Islet precursor cell (in vitro differentiated cells): ENCODE measurements around the gene AP5S1.
"Not testable (repeated sequence)": the region's sequence is repeated elsewhere in the genome, so short reads cannot be mapped to it uniquely, and the experiment has no call there.

ENCODE experiments used
- DNase-seq: peaks from one replicate; pipeline ENCODE4 v3.0.0-alpha.2; 2018

Gene AP5S1

DNA sequence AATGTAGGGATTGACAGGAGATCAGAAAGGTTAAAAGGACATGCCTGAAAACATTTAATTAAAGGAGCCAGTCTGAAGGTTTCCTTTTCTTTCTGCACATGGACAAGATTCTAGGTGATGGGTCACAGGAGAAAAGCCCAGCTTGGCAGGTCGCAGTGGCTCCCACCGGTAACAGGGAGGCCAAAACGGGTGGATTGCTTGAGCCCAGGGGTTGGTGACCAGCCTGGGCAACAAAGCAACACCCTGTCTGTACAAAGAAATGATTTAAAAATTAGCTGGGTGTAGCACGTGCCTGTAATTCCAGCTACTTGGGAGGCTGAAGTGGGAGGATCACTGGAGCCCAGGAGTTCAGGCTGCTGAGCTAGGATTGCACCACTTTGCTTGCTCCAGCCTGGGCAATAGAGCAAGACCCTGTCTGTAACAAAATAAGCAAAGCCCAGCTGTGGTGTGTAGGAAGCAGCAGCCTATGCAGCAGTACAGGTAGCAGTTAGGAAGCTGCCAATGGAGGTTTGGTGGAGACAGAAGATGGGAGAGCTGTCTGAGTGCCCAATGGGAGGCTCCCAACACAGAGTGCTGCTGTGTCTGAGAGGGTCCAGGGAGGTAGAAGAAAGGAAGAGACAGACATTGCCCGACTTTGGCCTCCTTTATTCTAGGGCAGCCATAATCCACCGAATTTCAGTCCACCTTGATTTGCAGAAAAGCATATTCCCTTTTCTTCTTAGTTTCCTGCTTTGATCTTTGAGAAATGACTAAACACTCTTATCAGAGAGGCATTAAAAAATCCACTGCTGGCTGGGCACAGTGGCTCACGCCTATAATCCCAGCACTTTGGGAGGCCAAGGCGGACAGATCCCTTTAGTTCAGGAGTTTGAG lies 7.1 kb upstream of the AP5S1 start:
- DNase-seq = no peak

DNA sequence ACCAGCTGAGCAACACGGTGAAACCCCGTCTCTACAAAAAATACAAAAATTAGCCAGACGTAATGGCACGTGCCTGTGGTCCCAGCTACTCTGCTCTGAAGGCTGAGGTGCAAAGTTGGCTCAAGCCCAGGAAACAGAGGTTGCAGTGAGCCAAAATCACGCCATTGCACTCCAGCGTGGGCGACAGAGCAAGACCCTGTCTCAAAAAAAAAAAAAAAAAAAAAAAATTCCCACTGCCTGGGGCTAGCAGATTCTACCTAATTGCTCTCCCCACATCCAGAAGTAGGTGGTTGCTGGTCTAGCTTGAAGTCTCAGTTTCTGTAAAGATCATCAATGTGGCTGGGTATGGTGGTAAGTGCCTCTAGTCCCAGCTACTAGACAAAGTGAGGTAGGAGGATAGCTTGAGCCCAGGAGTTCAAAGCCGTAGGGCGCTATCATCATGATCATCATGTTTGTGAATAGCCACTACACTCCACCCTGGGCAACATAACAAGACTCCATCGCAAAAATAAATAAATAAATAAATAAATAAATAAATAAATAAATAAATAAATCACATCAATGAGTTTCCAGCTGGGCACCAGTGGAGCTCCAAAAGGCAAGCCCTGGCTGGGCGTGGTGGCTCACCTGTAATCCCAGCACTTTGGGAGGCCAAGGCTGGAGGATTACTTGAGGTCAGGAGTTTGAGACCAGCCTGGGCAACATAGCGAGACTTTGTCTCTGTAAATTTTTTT lies 6.3 kb upstream of the AP5S1 start:
- no peak for DNase-seq

DNA sequence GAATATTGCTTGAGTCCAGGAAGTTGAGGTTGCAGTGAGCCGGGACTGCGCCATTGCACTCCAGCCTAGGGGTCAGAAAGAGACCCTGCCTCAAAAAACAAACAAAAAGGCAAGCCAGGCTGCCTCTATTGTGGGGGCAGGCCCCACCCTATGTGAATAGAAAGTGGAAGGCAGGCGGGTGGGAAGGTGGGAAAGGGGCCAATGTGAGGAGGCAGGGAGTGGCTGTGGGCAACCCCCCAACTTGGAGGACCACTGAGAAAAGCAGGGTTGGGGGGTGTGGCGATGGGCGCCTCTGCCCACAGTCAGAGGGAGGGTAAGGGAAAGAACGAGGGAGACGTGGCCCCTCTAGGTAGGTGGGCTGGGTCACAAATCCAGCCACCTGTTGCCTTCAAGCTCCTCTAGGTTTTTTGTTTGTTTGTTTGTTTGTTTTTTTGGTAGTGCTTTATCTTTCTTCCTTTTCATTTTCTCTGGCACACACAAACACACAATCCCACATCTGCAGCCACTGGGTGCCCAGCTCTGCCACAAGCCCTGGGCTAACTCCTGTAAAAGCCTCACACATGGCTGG lies 5.3 kb upstream of the AP5S1 start:
- no peak for DNase-seq

DNA sequence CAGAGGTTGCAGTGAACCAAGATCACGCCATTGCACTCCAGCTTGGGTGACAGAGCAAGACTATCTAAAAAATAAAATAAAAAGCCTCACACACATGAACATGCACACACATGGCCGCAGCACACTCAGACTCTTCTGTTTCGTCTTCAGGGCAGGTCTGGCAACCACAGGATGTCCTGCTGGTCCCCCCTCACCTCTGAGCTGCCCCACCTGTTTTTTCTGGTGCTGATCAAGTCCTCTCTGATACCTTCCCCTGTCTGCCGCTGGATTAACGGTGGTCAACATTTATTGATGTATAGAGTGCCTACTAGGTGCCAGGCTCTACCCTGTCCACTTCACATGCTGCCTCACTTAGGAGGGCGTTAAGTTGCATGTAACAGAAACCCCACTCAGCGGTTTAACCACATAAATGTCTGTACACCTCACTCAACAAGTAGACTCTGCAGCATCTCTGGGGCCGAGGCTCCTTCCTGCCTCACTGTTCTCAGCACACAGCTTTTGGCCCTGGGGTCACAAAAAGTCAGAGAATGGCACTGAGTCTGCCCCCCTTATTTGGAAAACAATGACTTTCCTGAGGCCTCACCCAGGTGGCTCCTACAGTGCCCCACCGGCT lies 4.5 kb upstream of the AP5S1 start:
- no peak for DNase-seq

DNA sequence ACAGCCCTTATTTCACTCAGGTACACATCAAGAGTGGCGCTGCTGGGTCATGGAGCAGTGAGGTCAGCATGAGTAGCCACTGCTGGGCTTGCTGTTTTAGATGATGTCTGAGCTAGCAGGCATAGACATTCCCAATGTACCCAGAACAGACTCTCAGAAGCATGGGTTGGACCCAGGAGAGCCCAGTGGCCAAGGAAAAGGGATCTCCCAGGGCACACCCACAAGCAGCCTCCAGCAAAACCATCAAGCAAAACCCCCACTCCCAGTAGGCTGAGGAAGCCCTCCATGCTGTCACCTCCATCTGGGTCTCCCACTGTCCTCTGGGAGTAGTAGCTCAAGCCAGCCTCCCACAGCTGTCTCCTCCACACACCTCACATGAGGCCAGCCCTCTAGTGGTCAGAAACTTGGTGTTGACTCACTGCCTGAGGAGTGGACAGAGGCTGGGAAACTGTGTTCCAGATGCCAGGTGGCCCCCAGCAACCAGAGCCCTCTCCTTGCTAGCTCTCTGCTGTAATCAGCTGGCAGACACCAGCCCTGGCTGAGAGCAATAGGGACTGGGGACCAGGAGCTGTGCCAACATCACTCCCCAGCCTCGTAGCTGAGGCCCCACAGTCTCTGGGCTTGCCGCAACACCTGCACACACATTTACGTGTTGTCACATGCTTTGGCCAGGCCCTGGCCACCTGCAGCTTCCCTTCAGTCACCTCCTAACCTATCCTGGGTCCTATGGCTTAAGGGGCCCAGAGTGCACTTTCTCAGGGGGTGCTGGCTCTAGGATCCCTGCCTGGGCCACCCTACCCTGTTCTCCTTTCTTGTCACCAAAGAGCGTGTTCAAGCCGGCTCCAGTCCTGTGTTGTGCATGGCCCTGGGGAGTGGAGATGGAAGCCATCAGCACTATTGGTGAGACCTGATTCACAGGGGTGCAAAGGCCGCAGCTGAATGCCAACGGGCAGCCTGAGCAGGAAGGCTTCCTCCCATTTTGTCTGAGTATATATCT lies 1.9 kb upstream of the AP5S1 start:
- DNase-seq = peak; percentile 94

DNA sequence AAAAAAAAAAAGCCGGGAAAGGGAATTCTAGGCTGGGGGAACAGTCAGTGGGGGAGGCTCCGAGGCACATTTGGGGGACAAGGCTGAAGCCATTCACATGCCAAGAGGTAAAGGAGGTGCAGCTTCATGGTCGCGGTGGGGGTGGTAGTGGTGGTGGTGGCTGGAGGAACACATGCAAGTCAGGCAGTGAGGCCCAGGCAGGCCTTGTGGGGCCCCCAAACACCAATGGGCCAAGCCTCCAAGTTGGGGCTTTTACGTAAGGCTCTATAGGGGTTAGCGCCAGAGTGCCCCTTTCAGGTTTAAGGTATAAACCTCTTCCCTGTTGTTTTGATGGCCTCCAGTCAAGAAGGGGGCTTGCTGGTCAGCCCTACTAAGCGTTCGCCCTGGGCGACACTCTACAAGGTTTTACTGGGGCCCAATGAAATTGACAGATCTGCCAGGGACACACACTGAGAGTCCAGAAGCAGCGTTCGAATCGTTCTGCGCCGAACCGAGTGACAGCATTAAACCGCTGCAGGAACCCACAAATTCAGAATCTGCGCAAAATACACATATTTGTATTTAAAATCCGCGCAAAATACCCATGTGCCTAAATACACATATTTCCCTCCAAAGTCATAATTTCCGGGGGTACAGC lies 818 bp upstream of the AP5S1 start:
- no peak for DNase-seq

DNA sequence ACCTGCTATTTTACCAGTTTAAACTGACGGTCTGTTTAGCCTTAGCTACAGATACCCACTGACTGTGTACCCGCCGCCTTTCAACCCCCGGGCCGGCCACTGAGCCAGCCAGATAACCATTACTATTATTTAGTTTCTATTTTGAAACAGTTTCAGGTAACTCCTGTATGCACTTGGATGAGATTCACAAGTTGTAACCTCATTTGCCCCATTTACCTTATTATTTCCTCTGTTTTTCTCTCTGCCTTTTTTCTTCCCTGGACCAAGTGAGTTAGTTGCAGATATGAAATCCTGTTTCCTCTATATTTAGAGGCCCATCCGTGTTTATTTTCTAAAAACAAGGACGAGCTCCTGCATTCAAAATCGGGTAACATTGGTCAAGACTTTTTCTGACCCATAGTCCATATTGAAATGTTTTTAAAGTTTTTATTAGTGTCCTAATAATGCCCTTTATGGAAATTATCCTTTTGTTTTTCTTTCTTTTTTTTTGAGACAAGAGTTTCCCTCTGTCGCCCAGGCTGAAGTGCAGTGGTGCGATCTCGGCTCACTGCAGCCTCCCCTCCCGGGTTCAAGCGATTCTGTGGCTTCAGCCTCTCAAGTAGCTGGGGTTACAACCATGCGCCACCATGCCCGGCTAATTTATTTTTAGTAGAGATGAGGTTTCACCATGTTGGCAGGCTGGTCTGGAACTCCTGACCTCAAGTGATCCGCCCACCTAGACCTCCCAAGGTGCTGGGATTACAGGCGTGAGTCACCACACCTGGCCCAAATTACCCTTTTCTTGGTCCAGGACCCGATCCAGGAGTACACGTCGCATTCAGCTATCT lies 767 bp downstream of the AP5S1 start:
- no peak for DNase-seq

DNA sequence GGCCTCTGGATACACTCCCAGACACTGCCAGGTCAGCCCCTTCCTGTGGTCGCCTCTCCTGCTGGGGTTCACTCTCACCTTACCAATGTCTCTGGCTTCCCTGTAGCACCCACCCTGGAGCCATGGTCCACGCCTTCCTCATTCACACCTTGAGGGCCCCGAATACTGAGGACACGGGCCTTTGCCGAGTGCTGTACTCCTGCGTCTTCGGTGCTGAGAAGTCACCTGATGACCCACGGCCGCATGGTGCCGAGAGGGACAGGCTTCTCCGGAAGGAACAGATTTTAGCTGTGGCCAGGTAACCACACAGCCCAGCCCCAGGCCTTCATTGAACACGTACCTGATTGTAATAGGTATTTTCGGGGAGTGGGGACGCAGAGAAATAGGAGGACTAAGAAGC lies 1.6 kb downstream of the AP5S1 start:
- DNase-seq = no peak

DNA sequence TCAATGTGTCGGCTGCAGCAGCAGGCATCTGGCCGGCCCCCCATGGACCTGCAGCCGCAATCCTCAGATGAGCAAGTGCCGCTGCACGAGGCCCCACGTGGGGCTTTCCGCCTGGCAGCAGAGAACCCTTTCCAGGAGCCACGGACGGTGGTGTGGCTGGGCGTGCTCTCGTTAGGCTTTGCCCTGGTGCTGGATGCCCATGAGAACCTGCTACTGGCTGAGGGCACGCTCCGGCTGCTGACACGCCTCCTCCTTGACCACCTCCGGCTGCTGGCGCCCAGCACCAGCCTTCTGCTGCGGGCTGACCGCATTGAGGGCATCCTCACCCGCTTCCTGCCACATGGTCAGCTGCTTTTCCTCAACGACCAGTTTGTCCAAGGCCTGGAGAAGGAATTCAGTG lies 3.5 kb downstream of the AP5S1 start:
- DNase-seq = no peak

DNA sequence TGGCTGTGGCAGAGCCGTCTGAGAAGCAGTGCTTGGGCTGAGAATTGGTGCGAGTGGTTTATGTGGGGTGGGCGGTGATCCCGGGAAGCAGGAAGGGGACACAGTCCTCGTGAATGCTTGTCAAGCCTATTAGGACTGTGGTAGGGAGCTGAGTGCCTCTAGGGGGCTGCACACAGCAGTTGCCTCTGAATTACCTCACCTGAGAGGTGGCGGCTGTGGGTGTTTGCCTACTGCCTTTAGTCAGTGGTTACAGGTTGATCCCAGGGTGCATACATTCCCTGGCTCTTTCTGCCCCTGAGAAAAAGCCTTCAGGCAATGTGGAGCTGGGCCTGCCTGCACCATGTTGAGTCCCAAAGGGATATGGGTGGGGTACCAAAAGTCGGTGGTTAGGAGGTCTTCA lies 5.2 kb downstream of the AP5S1 start:
- DNase-seq = no peak

DNA sequence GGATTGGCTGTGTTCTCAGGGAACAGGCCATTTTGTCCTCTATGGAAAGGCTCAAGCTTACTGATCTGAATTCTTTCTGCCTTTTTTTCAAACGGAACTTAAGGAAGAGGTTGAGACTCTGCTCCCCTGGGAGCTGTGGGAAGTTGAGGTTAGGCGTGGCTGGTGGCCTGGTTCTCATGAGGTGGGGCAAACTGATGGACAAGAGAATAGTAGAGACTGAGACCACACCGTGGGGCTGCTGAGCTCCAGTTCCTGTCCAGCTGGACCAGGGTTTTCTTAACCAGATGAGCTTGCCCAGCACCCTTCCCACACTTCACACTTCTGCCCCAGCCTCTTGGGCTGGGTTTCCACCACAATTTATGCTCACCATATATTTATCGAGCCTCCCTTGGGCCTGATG lies 6.1 kb downstream of the AP5S1 start:
- DNase-seq = no peak

DNA sequence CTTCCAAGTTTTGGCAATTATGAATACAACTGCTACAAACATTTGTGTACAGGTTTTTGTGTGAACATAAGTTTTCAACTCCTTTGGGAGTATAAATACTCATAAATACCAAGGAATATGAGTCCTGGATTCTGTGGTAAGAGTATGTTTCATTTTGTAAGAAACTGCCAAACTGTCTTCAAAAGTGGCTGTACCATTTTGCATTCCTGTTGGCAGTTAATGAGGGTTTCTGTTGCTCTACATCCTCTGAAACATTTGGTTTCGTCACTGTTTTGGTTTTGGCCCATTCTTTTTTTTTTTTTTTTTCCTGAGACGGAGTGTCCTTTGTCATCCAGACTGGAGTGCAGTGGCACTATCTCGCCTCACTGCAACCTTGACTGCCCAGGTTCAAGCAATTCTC lies 8.5 kb downstream of the AP5S1 start:
- no peak for DNase-seq

DNA sequence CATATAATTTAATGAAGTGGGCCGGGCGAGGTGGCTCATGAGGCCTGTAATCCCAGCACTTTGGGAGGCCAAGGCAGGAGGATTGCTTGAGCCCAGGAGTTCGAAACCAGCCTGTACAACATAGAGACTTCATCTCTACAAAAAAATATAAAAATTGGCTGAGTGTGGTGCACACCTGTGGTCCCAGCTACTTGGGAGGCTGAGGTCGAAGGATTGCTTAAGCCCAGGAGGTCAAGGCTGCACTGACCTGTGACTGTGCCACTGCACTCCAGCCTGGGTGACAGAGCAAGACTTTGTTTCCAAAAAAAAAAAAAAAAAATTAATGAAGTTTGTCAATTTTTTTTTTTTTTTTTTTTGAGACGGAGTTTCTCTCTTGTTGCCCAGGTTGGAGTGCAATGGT lies 9.5 kb downstream of the AP5S1 start:
- not testable (repeated sequence) for DNase-seq

DNA sequence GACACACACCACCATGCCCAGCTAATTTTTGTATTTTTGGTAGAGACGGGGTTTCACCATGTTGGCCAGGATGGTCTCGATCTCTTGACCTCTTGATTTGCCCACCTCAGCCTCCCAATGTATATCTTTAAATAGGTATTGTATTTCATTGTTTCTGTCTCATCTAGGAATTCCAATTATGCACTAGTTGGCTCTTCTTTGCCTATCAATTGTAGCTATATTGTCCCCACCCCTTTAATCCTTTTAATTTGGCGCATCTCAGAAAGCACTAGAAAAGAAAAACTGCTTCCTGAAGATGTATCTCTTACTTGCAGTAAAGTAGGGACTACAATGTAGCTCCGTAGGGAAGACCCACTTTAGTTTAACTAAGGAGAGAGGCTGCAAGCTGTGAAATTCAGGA lies 15.8 kb downstream of the AP5S1 start:
- no peak for DNase-seq

DNA sequence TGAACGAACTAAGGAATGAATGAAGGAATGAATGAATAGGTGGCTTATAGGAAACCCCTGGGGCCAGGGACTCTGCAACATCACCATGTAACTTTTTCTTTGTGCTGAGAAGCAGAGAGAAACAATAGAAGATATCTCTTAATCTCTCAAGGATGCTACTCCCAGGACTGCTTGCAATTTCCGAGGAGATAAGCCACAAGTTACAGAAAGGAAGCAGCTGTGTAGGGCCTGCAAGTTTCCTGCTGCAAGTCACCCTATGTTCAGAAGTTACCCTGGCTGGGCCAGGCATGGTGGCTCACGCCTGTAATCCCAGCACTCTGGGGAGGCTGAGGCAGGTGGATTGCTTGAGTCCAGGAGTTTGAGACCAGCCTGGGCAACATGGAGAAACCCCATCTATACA lies 19.0 kb downstream of the AP5S1 start:
- DNase-seq = peak; percentile 68

DNA sequence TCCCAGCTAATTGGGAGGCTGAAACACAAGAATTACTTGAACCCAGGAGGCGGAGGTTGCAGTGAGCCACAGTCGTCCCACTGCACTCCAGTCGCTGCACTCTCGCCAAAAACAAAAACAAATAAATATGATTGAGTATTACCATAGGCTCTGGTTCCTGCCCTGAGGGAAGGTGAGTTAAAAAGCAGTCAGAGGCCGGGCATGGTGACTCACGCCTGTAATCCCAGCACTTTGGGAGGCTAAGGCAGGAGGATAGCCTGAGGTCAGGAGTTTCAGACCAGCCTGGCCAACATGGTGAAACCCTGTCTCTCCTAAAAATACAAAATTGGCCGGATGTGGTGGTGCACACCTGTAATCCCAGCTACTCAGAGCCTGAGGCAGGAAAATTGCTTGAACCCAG lies 19.9 kb downstream of the AP5S1 start:
- peak; percentile 85 for DNase-seq

DNA sequence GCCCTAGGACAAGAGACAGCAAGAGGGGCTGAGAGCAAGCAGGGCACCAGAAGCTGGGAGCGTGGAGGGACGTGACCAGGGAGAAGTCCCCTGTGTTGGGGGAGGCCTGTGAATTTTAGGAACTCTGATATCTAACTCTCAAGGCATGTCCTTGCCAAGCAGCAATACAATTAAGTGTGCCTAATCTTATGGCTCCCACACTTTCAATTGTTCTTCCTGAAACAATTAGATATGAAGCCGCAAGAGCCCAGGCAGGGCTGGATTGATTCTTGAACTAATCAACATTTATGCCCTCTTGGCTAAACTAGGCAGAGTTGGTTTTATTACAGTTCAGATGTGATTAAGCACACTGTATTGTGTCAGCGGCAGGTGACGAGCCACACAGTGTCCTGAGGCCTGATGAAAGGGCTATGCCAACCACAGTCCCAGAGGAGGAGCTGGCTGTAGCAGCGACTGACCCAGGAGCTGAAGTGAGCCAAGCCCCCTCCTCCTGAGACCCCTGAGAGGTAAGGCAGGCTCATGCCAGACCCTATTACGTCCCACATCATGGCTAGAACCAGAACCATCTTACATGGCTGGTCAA lies 22.1 kb downstream of the AP5S1 start:
- DNase-seq = no peak

DNA sequence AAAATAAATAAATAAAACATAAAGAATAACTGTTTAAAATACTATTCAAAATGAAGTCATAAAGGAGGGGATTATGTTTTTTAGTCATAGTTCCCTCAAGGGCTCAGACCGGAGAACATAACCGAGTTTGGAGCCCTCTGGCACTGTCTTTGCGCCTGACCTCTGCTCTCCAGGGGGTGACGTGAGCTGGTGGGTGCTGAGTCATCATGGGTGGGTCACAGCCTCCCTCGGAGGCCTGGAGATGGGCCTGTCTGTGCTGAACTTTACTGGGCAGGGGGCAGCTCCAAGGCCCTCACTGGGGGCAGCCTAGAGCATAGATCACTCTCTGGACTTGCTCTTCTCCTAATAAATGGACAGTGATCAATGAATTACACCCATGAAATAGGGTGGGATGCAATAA lies 23.1 kb downstream of the AP5S1 start:
- DNase-seq = peak; percentile 83

DNA sequence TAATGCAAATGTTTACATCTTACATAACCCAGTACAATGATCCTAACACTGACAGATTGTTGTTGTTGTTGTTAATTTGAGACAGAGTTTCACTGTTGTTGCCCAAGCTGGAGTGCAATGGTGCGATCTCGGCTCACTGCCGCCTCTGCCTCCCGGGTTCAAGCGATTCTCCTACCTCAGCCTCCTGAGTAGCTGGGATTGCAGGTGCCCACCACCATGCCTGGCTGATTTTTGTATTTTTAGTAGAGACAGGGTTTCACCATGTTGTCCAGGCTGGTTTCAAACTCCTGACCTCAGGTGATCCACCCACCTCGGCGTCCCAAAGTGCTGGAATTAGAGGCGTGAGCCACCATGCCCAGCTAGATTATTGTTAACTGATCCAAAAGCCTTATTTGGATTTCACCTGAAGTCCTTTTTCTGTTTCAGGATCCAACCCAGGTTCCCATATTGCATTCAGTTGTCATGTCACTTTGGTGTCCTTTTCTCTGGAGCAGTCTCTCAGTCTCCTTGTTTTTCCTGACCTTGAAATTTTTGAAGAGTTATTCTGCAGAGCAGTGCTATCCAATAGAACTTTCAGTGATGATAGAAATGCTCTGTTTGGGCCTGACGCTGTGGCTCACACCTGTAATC lies 23.8 kb downstream of the AP5S1 start:
- DNase-seq = not testable (repeated sequence)

DNA sequence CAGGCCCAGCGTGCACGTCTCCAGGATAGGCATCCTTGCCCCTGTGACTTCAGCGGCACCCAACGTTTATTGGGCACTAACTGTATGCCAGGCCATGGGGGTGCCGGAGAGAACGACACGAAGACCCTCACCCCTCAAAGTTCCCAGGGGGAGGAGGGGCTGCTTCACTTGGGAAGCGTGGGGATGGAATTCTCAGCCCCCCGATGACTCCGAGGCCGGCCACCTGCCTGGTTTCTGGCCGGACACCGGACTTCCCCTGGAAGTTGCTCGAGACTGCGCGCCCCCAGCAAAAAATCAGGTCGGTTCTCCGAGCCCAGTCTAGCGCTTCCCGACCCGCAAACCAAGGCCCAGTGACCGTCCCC lies 26.0 kb downstream of the AP5S1 start:
- no peak for DNase-seq
